CD4-positive, alpha-beta T cell (primary cell): ENCODE measurements around the gene EEF1E1. TPM values are rescaled to one million over a fixed set of nuclear protein-coding genes. Genes with fewer than 3 reads are reported as not detected.

ENCODE experiments used
- ATAC-seq: fragments of 200-7000 bp; cut with Tn5 transposase; one replicate; pipeline ENCODE4 v1.10.0; 2022; ENCODE audit warnings: mild to moderate bottlenecking; ENCODE audit not compliant: poor library complexity
- CTCF ChIA-PET: fragments of 350-600 bp; sonication (Branson Sonifier 250); formaldehyde crosslinking; loops from one replicate; lab custom pipeline; 2021; ENCODE audit warnings: antibody characterized with exemption, inconsistent platforms; lab: Charles Lee
- POLR2A ChIA-PET: fragments of 350-600 bp; sonication (Branson Sonifier 250); formaldehyde crosslinking; loops from one replicate; lab custom pipeline; 2021; ENCODE audit warnings: antibody characterized with exemption, inconsistent platforms; lab: Charles Lee
- DNase-seq, 14 experiments: peaks; one replicate each; pipeline ENCODE4 v3.0.0-alpha.2; 2013 to 2020; ENCODE audit warnings: mixed read lengths in 2 of 14
- H3K27ac ChIP-seq, 2 donors: one replicate each; pipeline versions ENCODE4 v1.5.1 to v1.7.0; 2013; ENCODE audit warnings: low read length in 2 of 2, low read depth in 1 of 2, mild to moderate bottlenecking in 1 of 2
- H3K27me3 ChIP-seq, 2 experiments: 1 replicate in 1 of 2; 2 replicates in 1 of 2; pipeline versions ENCODE4 v1.6.1 to v1.7.0; 2013; ENCODE audit warnings: low read length in 2 of 2, control low read depth in 1 of 2, mild to moderate bottlenecking in 1 of 2, moderate library complexity in 1 of 2; ENCODE audit not compliant: insufficient read depth in 2 of 2, control insufficient read depth in 1 of 2
- H3K36me3 ChIP-seq: one replicate; pipeline ENCODE4 v1.6.1; 2013; ENCODE audit warnings: low read length, control low read depth; ENCODE audit not compliant: insufficient read depth
- H3K4me1 ChIP-seq: one replicate; pipeline ENCODE4 v1.6.1; 2013; ENCODE audit warnings: low read length, control low read depth; ENCODE audit not compliant: insufficient read depth
- H3K4me3 ChIP-seq: one replicate; pipeline ENCODE4 v1.5.1; 2013; ENCODE audit warnings: mild to moderate bottlenecking, low read length, moderate library complexity
- H3K9me3 ChIP-seq, 2 experiments: 1 replicate in 1 of 2; 2 replicates in 1 of 2; pipeline versions ENCODE4 v1.6.1 to v1.7.0; 2013; ENCODE audit warnings: low read length in 2 of 2, mild to moderate bottlenecking in 2 of 2, control low read depth in 1 of 2, moderate library complexity in 1 of 2; ENCODE audit not compliant: control insufficient read depth in 1 of 2, insufficient read depth in 1 of 2
- H3K27ac Mint-ChIP-seq: one replicate; pipeline ENCODE4 v1.8.0; 2020; ENCODE audit warnings: mixed read lengths
- H3K27me3 Mint-ChIP-seq: one replicate; pipeline ENCODE4 v1.8.0; 2021; ENCODE audit warnings: mixed read lengths
- H3K36me3 Mint-ChIP-seq: one replicate; pipeline ENCODE4 v1.8.0; 2021; ENCODE audit warnings: low read depth, mixed read lengths
- H3K4me1 Mint-ChIP-seq: one replicate; pipeline ENCODE4 v1.8.0; 2021; ENCODE audit warnings: low read depth, mixed read lengths
- H3K4me3 Mint-ChIP-seq: one replicate; pipeline ENCODE4 v1.8.0; 2020; ENCODE audit warnings: mild to moderate bottlenecking, mixed read lengths
- H3K9me3 Mint-ChIP-seq: one replicate; pipeline ENCODE4 v1.8.0; 2020; ENCODE audit warnings: mixed read lengths
- CTCF ChIP-seq: fragments of 200-600 bp; IDR thresholded peaks from one replicate; pipeline ENCODE4 v1.8.0; 2022; ENCODE audit warnings: antibody characterized with exemption, mild to moderate bottlenecking
- intact Hi-C, 2 experiments: fragments of 100-400 bp; cut with DNase I in 1 of 2; cut with micrococcal nuclease in 1 of 2; formaldehyde crosslinking; loops; one replicate each; pipeline versions ENCODE4 v1.15.1 to v1.9.0; 2023 to 2025; cut with DNase I, micrococcal nuclease
- polyA plus RNA-seq, 2 donors: library from polyadenylated mRNA; unstranded; fragments of 120-200 nt; gene quantifications; one replicate each; pipeline ENCODE4 v1.2.1, GENCODE V29; 2013
- total RNA-seq, 174 experiments: library from RNA in 2 of 174; stranded (reverse) in 2 of 174; gene quantifications; one replicate each; pipeline ENCODE4 v1.2.3 and lab custom pipeline; 2021 to 2026

Gene EEF1E1
- total RNA-seq (10 to 100 TPM; 11.2 to 14.7 TPM), total RNA-seq (lab: John Stamatoyannopoulos, UW) (2.6 to 32.9 (median 5.9) reads per million in 172 experiments)
- polyA plus RNA-seq (2013, experiment 1 of 2) = 24.4 TPM
- 23.6 TPM for polyA plus RNA-seq (2013, experiment 2 of 2)

GRCh38 chr6:8102122-8102958 lies at the start of gene EEF1E1:
Gene EEF1E1, minus strand, starts transcription at chr6:8102548. Its CDS starts 27 bp downstream, at chr6:8102521.
- H3K27me3 Mint-ChIP-seq = peaks cover 25% of the 10 kb centered on the region
- H3K27me3 ChIP-seq = no peaks in the 10 kb centered on the region
- H3K4me1 ChIP-seq = peaks cover 20% of the 10 kb centered on the region
- no peaks in the 10 kb centered on the region for H3K9me3 ChIP-seq
- CTCF ChIA-PET = interaction anchor here (0.7 kb wide), 1 partner anchor 141 kb away, joined by 3 read pairs; no protein-coding TSS in a partner anchor
- peak within 1 kb of the TSS; percentile 89 for H3K4me3 ChIP-seq
- H3K36me3 ChIP-seq = peaks cover 5% of the 10 kb centered on the region
- POLR2A ChIA-PET = interaction anchor here (0.6 to 2.2 kb wide), 11 partner anchors 17 to 1425 kb away, joined by 3 to 68 read pairs (median 4); partner anchors contain the start of genes BLOC1S5, CAGE1, RIOK1 and SLC35B3
- peak; percentile 93 to 99 (median 97) for DNase-seq
- intact Hi-C loops = loop anchor here (1.0 to 10.0 kb wide), 4 partner anchors 38 to 788 kb away; partner anchors contain the start of genes BLOC1S5 (in 1 of the 2), SLC35B3 (in 1 of the 2), SSR1 (in 1 of the 2) and TXNDC5 (in 1 of the 2)
- H3K9me3 Mint-ChIP-seq = no peaks in the 10 kb centered on the region
- H3K27ac ChIP-seq = peak within 1 kb of the TSS; percentile 69 to 73
- ATAC-seq = peak; percentile 97
- H3K27ac Mint-ChIP-seq = peak within 1 kb of the TSS; percentile 81
- TF ChIP-seq CTCF = no peak
- H3K4me3 Mint-ChIP-seq = peak within 1 kb of the TSS; percentile 96
- H3K36me3 Mint-ChIP-seq = peaks cover 14% of the 10 kb centered on the region
- H3K4me1 Mint-ChIP-seq = peaks cover 31% of the 10 kb centered on the region

DNA sequence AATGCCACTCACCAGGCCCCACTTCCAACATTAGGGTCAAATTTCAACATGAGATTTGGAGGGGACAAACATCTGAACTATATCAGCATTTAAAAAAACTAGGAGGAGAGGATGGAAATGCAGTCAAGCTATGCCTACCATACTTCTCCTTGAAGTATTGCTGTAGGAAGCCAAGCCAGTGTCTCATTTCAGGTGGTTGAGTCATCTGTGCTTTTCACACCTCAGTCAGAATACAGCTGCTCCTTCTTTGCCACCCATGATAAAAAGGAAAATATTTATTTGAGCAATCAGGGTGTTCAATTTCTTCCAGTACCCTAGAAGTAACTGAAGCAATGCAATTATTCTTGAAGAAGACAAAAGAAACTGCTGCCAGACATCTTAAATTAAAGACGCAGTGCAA lies 47.0 kb upstream of the EEF1E1 start:
- no peak overlapping the region for H3K27ac ChIP-seq
- no peak for TF ChIP-seq CTCF
- H3K27me3 ChIP-seq = no peaks in the 10 kb centered on the region
- H3K4me1 ChIP-seq = no peaks in the 10 kb centered on the region
- no peak overlapping the region for H3K4me3 ChIP-seq
- Mint-ChIP-seq H3K27ac (no peak overlapping the region), H3K36me3 (no peaks in the 10 kb centered on the region), H3K4me1 (no peaks in the 10 kb centered on the region), H3K4me3 (no peak overlapping the region), H3K27me3 (peaks cover 5% of the 10 kb centered on the region), H3K9me3 (no peaks in the 10 kb centered on the region)
- ChIA-PET CTCF (no interaction called here), POLR2A (no interaction called here)
- H3K36me3 ChIP-seq = no peaks in the 10 kb centered on the region
- no peak for DNase-seq
- ATAC-seq = no peak
- intact Hi-C loops = no loop called here
- no peaks in the 10 kb centered on the region for H3K9me3 ChIP-seq

DNA sequence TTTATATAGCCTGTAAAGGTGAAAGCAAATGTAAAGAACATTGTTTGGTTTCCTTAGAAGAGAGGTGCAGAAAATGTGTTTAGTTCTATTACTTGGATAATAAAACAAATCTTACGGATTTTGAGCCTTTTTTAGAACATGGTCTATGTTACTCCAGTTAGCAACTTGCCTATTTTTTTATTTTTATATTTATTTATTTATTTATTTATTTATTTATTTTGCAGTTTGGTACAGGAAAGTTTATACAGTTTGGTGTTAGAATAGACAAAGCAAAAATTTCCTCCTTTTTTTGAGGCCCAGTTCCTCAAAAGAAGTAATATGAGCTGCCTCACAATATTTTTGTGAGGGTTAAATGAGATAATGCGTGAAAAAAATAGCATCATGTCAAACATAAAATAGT lies 41.6 kb upstream of the EEF1E1 start:
- TF ChIP-seq CTCF = no peak
- Mint-ChIP-seq H3K27me3 (peaks cover 5% of the 10 kb centered on the region), H3K9me3 (no peaks in the 10 kb centered on the region), H3K36me3 (no peaks in the 10 kb centered on the region), H3K4me1 (no peaks in the 10 kb centered on the region), H3K4me3 (no peak overlapping the region), H3K27ac (no peak overlapping the region)
- DNase-seq (no peak), ATAC-seq (no peak)
- Histone ChIP-seq H3K27ac (no peak overlapping the region), H3K9me3 (no peaks in the 10 kb centered on the region), H3K4me3 (no peak overlapping the region), H3K36me3 (no peaks in the 10 kb centered on the region), H3K4me1 (no peaks in the 10 kb centered on the region), H3K27me3 (no peaks in the 10 kb centered on the region)
- ChIA-PET POLR2A (no interaction called here), CTCF (no interaction called here)
- intact Hi-C loops = no loop called here
